ENCODE data around the gene DNAH1. TPM values are rescaled to one million over a fixed set of nuclear protein-coding genes. Genes with fewer than 3 reads are reported as not detected.

Gene DNAH1
- total and polyA plus RNA-seq, 2 donors from 2014 or later, result 1.7 to 12.1 TPM

- Histone ChIP-seq H3K9me3 (ENCODE audit: control insufficient read depth in 2 of 3, insufficient read depth in 1 of 3, low read length in 3 of 3) (no peaks in the 10 kb centered on the region), H3K4me3 (ENCODE audit: low read length in 3 of 3) (no peak overlapping the region), H3K9ac (ENCODE audit: low read length in 3 of 3) (no peak overlapping the region), H3K36me3 (ENCODE audit: control insufficient read depth in 2 of 3, insufficient read depth in 3 of 3, low read length in 3 of 3) (peaks cover 0 to 6% (median 4%) of the 10 kb centered on the region in 3 donors), H3K27ac (ENCODE audit: low read depth in 2 of 2, low read length in 2 of 2) (no peak overlapping the region), H3K27me3 (ENCODE audit: control insufficient read depth, insufficient read depth, low read length) (no peaks in the 10 kb centered on the region), H3K4me1 (ENCODE audit: control insufficient read depth in 2 of 3, insufficient read depth in 2 of 3, low read depth in 1 of 3, low read length in 3 of 3) (peaks cover 0 to 20% (median 0%) of the 10 kb centered on the region in 3 donors)
- DNase-seq (no peak), FAIRE-seq (no peak)
- intact Hi-C loops (cut with DNase I), result no loop called here
- TF ChIP-seq, protein P1, sequence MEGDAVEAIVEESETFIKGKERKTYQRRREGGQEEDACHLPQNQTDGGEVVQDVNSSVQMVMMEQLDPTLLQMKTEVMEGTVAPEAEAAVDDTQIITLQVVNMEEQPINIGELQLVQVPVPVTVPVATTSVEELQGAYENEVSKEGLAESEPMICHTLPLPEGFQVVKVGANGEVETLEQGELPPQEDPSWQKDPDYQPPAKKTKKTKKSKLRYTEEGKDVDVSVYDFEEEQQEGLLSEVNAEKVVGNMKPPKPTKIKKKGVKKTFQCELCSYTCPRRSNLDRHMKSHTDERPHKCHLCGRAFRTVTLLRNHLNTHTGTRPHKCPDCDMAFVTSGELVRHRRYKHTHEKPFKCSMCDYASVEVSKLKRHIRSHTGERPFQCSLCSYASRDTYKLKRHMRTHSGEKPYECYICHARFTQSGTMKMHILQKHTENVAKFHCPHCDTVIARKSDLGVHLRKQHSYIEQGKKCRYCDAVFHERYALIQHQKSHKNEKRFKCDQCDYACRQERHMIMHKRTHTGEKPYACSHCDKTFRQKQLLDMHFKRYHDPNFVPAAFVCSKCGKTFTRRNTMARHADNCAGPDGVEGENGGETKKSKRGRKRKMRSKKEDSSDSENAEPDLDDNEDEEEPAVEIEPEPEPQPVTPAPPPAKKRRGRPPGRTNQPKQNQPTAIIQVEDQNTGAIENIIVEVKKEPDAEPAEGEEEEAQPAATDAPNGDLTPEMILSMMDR (IDR thresholded peaks at IDR 0.05; ENCODE audit: borderline replicate concordance, extremely low read depth, insufficient read depth), result no peak
Measured at GRCh38 chr3:52415800-52416199, 99.7 kb downstream of the DNAH1 start.

- no peak for DNase-seq
- intact Hi-C loops (cut with DNase I), result no loop called here
- no peak overlapping the region for H3K27ac ChIP-seq (ENCODE audit: low read depth in 2 of 2, low read length in 2 of 2)
Measured at GRCh38 chr3:52420388-52420787, 104.3 kb downstream of the DNAH1 start.

DNA sequence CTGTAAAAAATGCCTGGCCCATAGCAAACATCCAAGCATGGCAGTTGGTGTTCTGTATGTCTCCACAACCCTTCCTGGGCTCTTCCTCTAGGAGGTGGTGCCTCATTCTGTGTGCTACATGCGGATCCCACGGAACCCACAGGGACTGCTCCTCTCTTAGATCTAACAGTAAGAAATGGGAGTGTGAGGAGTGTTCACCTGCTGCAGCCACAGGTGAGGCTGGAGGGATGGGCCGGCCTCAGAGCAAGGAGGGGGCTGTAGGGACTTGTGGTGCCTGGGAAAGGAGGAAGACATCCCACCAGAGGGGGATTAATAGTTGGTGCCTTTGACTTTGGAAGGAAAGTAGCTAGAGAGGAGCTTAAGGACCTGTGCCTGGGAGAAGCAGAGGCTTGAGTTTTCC lies 106.5 kb downstream of the DNAH1 start:
- TF ChIP-seq, protein P1 (IDR thresholded peaks at IDR 0.05; ENCODE audit: borderline replicate concordance, extremely low read depth, insufficient read depth), result no peak
- no peak overlapping the region for H3K4me3 ChIP-seq (ENCODE audit: low read length in 3 of 3)
- H3K27me3 ChIP-seq (ENCODE audit: control insufficient read depth, insufficient read depth, low read length), result no peaks in the 10 kb centered on the region
- no peaks in the 10 kb centered on the region for H3K9me3 ChIP-seq (ENCODE audit: control insufficient read depth in 2 of 3, insufficient read depth in 1 of 3, low read length in 3 of 3)
- no peak overlapping the region for H3K9ac ChIP-seq (ENCODE audit: low read length in 3 of 3)
- peak in 1 of 5 donors; percentile 35 for DNase-seq
- intact Hi-C loops (cut with DNase I), result no loop called here
- H3K4me1 ChIP-seq (ENCODE audit: control insufficient read depth in 2 of 3, insufficient read depth in 2 of 3, low read depth in 1 of 3, low read length in 3 of 3), result no peaks in the 10 kb centered on the region
- FAIRE-seq, result no peak
- no peak overlapping the region for H3K27ac ChIP-seq (ENCODE audit: low read depth in 2 of 2, low read length in 2 of 2)
- H3K36me3 ChIP-seq (ENCODE audit: control insufficient read depth in 2 of 3, insufficient read depth in 3 of 3, low read length in 3 of 3), result peaks cover 0 to 3% (median 0%) of the 10 kb centered on the region in 3 donors

More at GRCh38 chr3:52420388-52420787, 104.3 kb downstream of the DNAH1 start:
- Histone ChIP-seq H3K4me3 (ENCODE audit: low read length in 3 of 3) (no peak overlapping the region), H3K4me1 (ENCODE audit: control insufficient read depth in 2 of 3, insufficient read depth in 2 of 3, low read depth in 1 of 3, low read length in 3 of 3) (no peaks in the 10 kb centered on the region), H3K9ac (ENCODE audit: low read length in 3 of 3) (no peak overlapping the region), H3K27me3 (ENCODE audit: control insufficient read depth, insufficient read depth, low read length) (no peaks in the 10 kb centered on the region), H3K9me3 (ENCODE audit: control insufficient read depth in 2 of 3, insufficient read depth in 1 of 3, low read length in 3 of 3) (no peaks in the 10 kb centered on the region), H3K36me3 (ENCODE audit: control insufficient read depth in 2 of 3, insufficient read depth in 3 of 3, low read length in 3 of 3) (peaks cover 0 to 6% (median 0%) of the 10 kb centered on the region in 3 donors)
- no peak for FAIRE-seq
- TF ChIP-seq, protein P1 (IDR thresholded peaks at IDR 0.05; ENCODE audit: borderline replicate concordance, extremely low read depth, insufficient read depth), result no peak

DNA sequence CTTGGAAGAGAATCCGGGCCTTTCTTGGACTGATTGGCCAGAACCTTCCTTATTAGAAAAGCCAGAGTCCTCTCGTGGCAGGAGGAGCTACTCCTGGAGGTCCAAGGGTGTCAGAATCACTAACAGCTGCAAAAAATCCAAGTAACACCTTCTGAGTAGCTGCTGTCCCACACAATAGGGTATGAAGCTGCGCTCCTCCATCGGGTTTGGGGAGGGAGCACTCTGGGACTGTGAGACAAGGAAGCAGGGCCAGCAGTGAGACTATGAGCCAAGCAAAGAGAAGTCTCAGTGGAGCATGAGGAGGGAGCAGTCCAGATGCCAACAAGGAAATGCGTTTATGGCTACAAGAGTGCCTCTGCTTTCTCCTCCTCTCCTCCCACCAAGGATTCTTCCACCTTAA lies 107.1 kb downstream of the DNAH1 start:
- Histone ChIP-seq H3K4me1 (ENCODE audit: control insufficient read depth in 2 of 3, insufficient read depth in 2 of 3, low read depth in 1 of 3, low read length in 3 of 3) (no peaks in the 10 kb centered on the region), H3K4me3 (ENCODE audit: low read length in 3 of 3) (no peak overlapping the region), H3K27me3 (ENCODE audit: control insufficient read depth, insufficient read depth, low read length) (no peaks in the 10 kb centered on the region), H3K36me3 (ENCODE audit: control insufficient read depth in 2 of 3, insufficient read depth in 3 of 3, low read length in 3 of 3) (peaks cover 0 to 3% (median 0%) of the 10 kb centered on the region in 3 donors), H3K9ac (ENCODE audit: low read length in 3 of 3) (no peak overlapping the region), H3K9me3 (ENCODE audit: control insufficient read depth in 2 of 3, insufficient read depth in 1 of 3, low read length in 3 of 3) (no peaks in the 10 kb centered on the region), H3K27ac (ENCODE audit: low read depth in 2 of 2, low read length in 2 of 2) (no peak overlapping the region)
- FAIRE-seq (no peak), DNase-seq (no peak)
- TF ChIP-seq, protein P1 (IDR thresholded peaks at IDR 0.05; ENCODE audit: borderline replicate concordance, extremely low read depth, insufficient read depth), result no peak
- intact Hi-C loops (cut with DNase I), result no loop called here
